IMR-90 (cell line): ENCODE measurements around the gene ZNF555. TPM values are rescaled to one million over a fixed set of nuclear protein-coding genes. Genes with fewer than 3 reads are reported as not detected.

Experiments
- ATAC-seq: fragments of 200-7000 bp; cut with Tn5 transposase; 2 replicates; pipeline ENCODE4 v1.9.1; 2020; ENCODE audit warnings: low read depth, mild to moderate bottlenecking, moderate library complexity
- BruUV-seq: library from RNA; stranded (reverse); fragments of 400-500 nt; replicated peaks from 2 replicates; lab custom pipeline; 2021; lab: Mats Ljungman, UMichigan
- CTCF ChIA-PET: fragments of 300-600 bp; formaldehyde crosslinking; extraction: SDS; loops from one replicate; lab custom pipeline; 2021; ENCODE audit warnings: antibody characterized with exemption; lab: Yijun Ruan, JAX
- POLR2A ChIA-PET: fragments of 300-600 bp; sonication (Branson Sonifier 250); formaldehyde crosslinking; loops from one replicate; lab custom pipeline; 2022; ENCODE audit warnings: antibody characterized with exemption; ENCODE audit not compliant: unreplicated experiment; lab: Charles Lee
- DNase-seq: peaks from one replicate; pipeline ENCODE4 v3.0.0; 2013
- H2AFZ ChIP-seq: replicated peaks from 2 replicates; pipeline ENCODE3; 2013; ENCODE audit warnings: low read length, mild to moderate bottlenecking; ENCODE audit not compliant: poor library complexity
- H2AK5ac ChIP-seq: 2 replicates; pipeline ENCODE4 v1.6.1; 2013; ENCODE audit warnings: low read depth, low read length, inconsistent platforms
- H2AK9ac ChIP-seq: replicated peaks from 2 replicates; pipeline ENCODE3; 2013; ENCODE audit warnings: mild to moderate bottlenecking, low read depth, low read length, moderate library complexity; ENCODE audit not compliant: poor library complexity
- H2BK120ac ChIP-seq: 2 replicates; pipeline ENCODE4 v1.6.1; 2013; ENCODE audit warnings: low read depth, low read length, inconsistent platforms
- H2BK15ac ChIP-seq: 3 replicates; pipeline ENCODE4 v1.6.1; 2013; ENCODE audit warnings: low read depth, low read length, inconsistent platforms
- H2BK20ac ChIP-seq: 2 replicates; pipeline ENCODE4 v1.6.1; 2013; ENCODE audit warnings: low read depth, mild to moderate bottlenecking, inconsistent platforms, low read length, moderate library complexity
- H2BK5ac ChIP-seq: 2 replicates; pipeline ENCODE4 v1.6.1; 2013; ENCODE audit warnings: mild to moderate bottlenecking, low read depth, low read length, inconsistent platforms; ENCODE audit not compliant: poor library complexity, severe bottlenecking
- H3K14ac ChIP-seq: replicated peaks from 2 replicates; pipeline ENCODE4 v1.6.1; 2013; ENCODE audit warnings: low read depth, low read length, inconsistent platforms
- H3K18ac ChIP-seq: 2 replicates; pipeline ENCODE4 v1.6.1; 2013; ENCODE audit warnings: low read depth, low read length, control low read depth
- H3K23ac ChIP-seq: 2 replicates; pipeline ENCODE4 v1.6.1; 2013; ENCODE audit warnings: low read depth, low read length, inconsistent platforms
- H3K27ac ChIP-seq: 2 replicates; pipeline ENCODE4 v1.5.1; 2013; ENCODE audit warnings: mild to moderate bottlenecking, control low read depth, low read length; ENCODE audit not compliant: insufficient read depth
- H3K27me3 ChIP-seq: 2 replicates; pipeline ENCODE4 v1.6.1; 2013; ENCODE audit warnings: low read length; ENCODE audit not compliant: control insufficient read depth, insufficient read depth
- H3K36me3 ChIP-seq: 2 replicates; pipeline ENCODE4 v1.6.1; 2013; ENCODE audit warnings: low read length, mixed read lengths; ENCODE audit not compliant: control insufficient read depth, insufficient read depth
- H3K4ac ChIP-seq: 2 replicates; pipeline ENCODE4 v1.6.1; 2013; ENCODE audit warnings: low read depth, low read length, inconsistent platforms
- H3K4me1 ChIP-seq: 2 replicates; pipeline ENCODE4 v1.6.1; 2013; ENCODE audit warnings: low read length, mixed read lengths; ENCODE audit not compliant: control insufficient read depth, insufficient read depth
- H3K4me2 ChIP-seq: 2 replicates; pipeline ENCODE4 v1.6.1; 2013; ENCODE audit warnings: low read depth, mild to moderate bottlenecking, control low read depth, low read length, moderate library complexity
- H3K4me3 ChIP-seq: 2 replicates; pipeline ENCODE4 v1.5.1; 2013; ENCODE audit warnings: low read depth, mild to moderate bottlenecking, control low read depth, low read length, moderate library complexity; ENCODE audit not compliant: insufficient read depth
- H3K56ac ChIP-seq: 2 replicates; pipeline ENCODE4 v1.6.1; 2013; ENCODE audit warnings: low read length, inconsistent platforms; ENCODE audit not compliant: insufficient read depth; ENCODE audit errors: extremely low read depth
- H3K79me1 ChIP-seq, 2 experiments: 2 replicates each; pipeline ENCODE4 v1.6.1; 2013; ENCODE audit warnings: low read length in 2 of 2, inconsistent platforms in 1 of 2, low read depth in 1 of 2
- H3K9ac ChIP-seq: 2 replicates; pipeline ENCODE4 v1.6.1; 2013; ENCODE audit warnings: low read depth, low read length, control low read depth
- H3K9me1 ChIP-seq: 2 replicates; pipeline ENCODE4 v1.6.1; 2013; ENCODE audit warnings: low read length, inconsistent platforms; ENCODE audit not compliant: insufficient read depth
- H3K9me3 ChIP-seq: 2 replicates; pipeline ENCODE4 v1.6.1; 2013; ENCODE audit warnings: low read length; ENCODE audit not compliant: control insufficient read depth, insufficient read depth
- H4K20me1 ChIP-seq: 2 replicates; pipeline ENCODE4 v1.6.1; 2013; ENCODE audit warnings: low read length, inconsistent platforms; ENCODE audit not compliant: insufficient read depth
- H4K5ac ChIP-seq: 2 replicates; pipeline ENCODE4 v1.6.1; 2013; ENCODE audit warnings: mild to moderate bottlenecking, low read depth, low read length, control low read depth
- H4K8ac ChIP-seq, 2 experiments: 2 replicates each; pipeline ENCODE4 v1.6.1; 2013; ENCODE audit warnings: low read depth in 2 of 2, low read length in 2 of 2, control low read depth in 1 of 2, inconsistent platforms in 1 of 2
- H4K91ac ChIP-seq: 2 replicates; pipeline ENCODE4 v1.6.1; 2013; ENCODE audit warnings: low read depth, low read length, inconsistent platforms; ENCODE audit not compliant: insufficient read depth
- CEBPB ChIP-seq: IDR thresholded peaks from 2 replicates; pipeline ENCODE4 v1.6.1; 2012; ENCODE audit warnings: low read depth, low read length, improper control_type of control experiment
- FOS ChIP-seq: fragments of 150-350 bp; IDR thresholded peaks from 2 replicates; pipeline ENCODE4 v1.6.1; 2016; ENCODE audit warnings: low read depth, low read length
- POLR2A ChIP-seq: IDR thresholded peaks from 2 replicates; pipeline ENCODE4 v1.6.1; 2012; ENCODE audit warnings: mild to moderate bottlenecking, low read depth, low read length
- RAD21 ChIP-seq: IDR thresholded peaks from 2 replicates; pipeline ENCODE4 v1.6.1; 2012; ENCODE audit warnings: low read length, improper control_type of control experiment
- RCOR1 ChIP-seq: IDR thresholded peaks from 2 replicates; pipeline ENCODE4 v1.6.1; 2012; ENCODE audit warnings: mild to moderate bottlenecking, low read length, improper control_type of control experiment; ENCODE audit not compliant: insufficient replicate concordance
- RFX5 ChIP-seq: IDR thresholded peaks from 2 replicates; pipeline ENCODE4 v1.8.0; 2012; ENCODE audit warnings: low read depth, mild to moderate bottlenecking, low read length, moderate library complexity
- WGBS, 2 experiments: methylation state at CpG; one replicate each; pipeline versions ENCODE4 v1.1.5 to v1.1.7; 2013; ENCODE audit warnings: missing lambda C conversion rate in 2 of 2; ENCODE audit not compliant: insufficient read length in 1 of 2; ENCODE audit errors: extremely low coverage in 2 of 2; 5-methylcytosine and 5-hydroxymethylcytosine counted together
- dilution Hi-C: fragments of 300-500 bp; cut with HindIII; formaldehyde crosslinking; loops from one replicate; pipeline ENCODE4 v1.14.3; 2018; ENCODE audit warnings: low sequenced_read_pairs; ENCODE audit not compliant: unreplicated experiment
- in situ Hi-C: fragments of 300-500 bp; cut with MboI; formaldehyde crosslinking; loops from 3 replicates; pipeline ENCODE4 v1.14.3; 2019; ENCODE audit warnings: low sequenced_read_pairs, inconsistent platforms, mixed read lengths
- intact Hi-C: fragments of 100-400 bp; cut with micrococcal nuclease; formaldehyde crosslinking; loops from 2 replicates; pipeline ENCODE4 v1.10.0; 2022
- polyA plus RNA-seq, 3 experiments: library from polyadenylated mRNA; depleted of rRNA; stranded (reverse); fragments of >200 nt; gene quantifications; 2 replicates each; pipeline ENCODE4 v1.2.3, GENCODE V29; 2012; ENCODE audit warnings: low replicate concordance in 1 of 3
- total RNA-seq: library from RNA; depleted of rRNA; stranded (reverse); fragments of >200 nt; gene quantifications from 2 replicates; pipeline ENCODE4 v1.2.3, GENCODE V29; 2012

The ZNF555 gene
- total and polyA plus RNA-seq, 2 of the 4 experiments (the other 2 are of a cell fraction) = 2.8 to 9.7 TPM

DNA sequence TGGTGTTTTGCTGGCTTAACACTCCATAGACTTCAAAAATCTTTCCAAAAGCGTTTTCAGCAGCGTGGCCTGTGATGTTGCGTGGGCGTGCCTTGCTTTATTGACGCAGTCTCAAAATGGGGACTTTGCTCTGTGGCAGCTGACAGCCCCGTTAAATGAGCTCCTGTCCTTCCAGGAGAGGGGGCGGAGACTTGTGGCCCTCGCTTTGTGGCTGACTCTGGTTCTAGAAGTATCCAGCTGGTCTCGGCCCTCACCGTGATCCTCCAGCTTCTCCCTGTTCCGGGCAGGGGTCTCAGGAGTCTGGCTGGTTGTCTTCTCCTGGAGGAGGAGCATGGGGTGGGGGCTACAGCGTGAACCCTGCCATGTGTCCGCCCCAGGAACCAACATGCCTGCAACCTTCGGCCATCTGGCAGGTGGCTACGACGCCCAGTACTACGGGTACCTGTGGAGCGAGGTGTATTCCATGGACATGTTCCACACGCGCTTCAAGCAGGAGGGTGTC is 30.0 kb upstream of the ZNF555 start:
- Histone ChIP-seq H3K27me3 (no peaks in the 10 kb centered on the region), H2BK20ac (no peak overlapping the region), H2BK5ac (no peak overlapping the region), H3K4me2 (no peak overlapping the region), H4K91ac (no peak overlapping the region), H2BK120ac (no peak overlapping the region), H3K36me3 (peaks cover 47% of the 10 kb centered on the region), H2AK9ac (no peak overlapping the region), H3K9me1 (no peaks in the 10 kb centered on the region), H3K14ac (no peak overlapping the region), H3K9ac (no peak overlapping the region), H2BK15ac (no peak overlapping the region), H3K9me3 (no peaks in the 10 kb centered on the region), H3K4ac (no peak overlapping the region), H3K27ac (no peak overlapping the region), H2AK5ac (no peak overlapping the region), H3K56ac (no peak overlapping the region), H4K5ac (no peak overlapping the region), H4K20me1 (no peaks in the 10 kb centered on the region; the same call in 1 of the 2 replicates), H3K23ac (no peak overlapping the region), H4K8ac (no peak overlapping the region), H3K18ac (no peak overlapping the region), H3K4me1 (no peaks in the 10 kb centered on the region), H2AFZ (no peak overlapping the region), H3K79me1 (no peaks in the 10 kb centered on the region; a peak in 1 of 4 replicates), H3K4me3 (no peak overlapping the region)
- intact Hi-C loops = no loop called here
- ChIA-PET POLR2A (no interaction called here), CTCF (no interaction called here)
- ATAC-seq (no peak), DNase-seq (no peak)
- 96% methylated on average over 9 of the region's 20 CpGs; no CpG with 5 or more reads in 1 of the 2 experiments for WGBS, 2 experiments
- BruUV-seq = no TSS peak
- TF ChIP-seq POLR2A (no peak), RAD21 (no peak), FOS (no peak), RFX5 (no peak), CEBPB (no peak), RCOR1 (no peak)
- in situ Hi-C loops = no loop called here
- dilution Hi-C loops = no loop called here
